ENCODE measurements around the gene TNNT2.
A peak's percentile ranks its signal among the peaks of the same experiment; 100 is the strongest.

The TNNT2 gene

DNA sequence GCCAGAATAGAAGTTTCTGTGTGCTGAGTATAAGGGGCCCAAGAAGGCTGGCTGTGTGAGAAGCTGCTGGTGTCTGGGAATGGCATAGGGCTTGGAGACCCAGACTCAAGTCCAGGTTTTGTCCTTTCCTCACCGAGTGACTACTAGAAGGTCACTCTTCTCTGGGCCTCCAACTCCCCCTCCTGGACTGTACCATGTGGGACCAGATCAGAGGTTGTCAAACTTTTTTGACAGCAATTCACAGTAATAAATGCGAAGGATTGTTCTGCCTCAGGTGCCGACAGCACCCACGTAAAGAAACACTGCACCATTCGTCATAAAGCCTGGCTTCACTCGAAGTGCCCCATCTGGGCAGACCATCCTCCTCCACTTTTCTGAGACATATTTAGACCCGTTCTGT is 65.2 kb downstream of the TNNT2 start:
- Histone ChIP-seq H2AK5ac (ENCODE audit: low read depth, low read length) (peak overlapping the region; percentile 5), H3K9ac (ENCODE audit: low read depth, low read length, poor library complexity) (no peak overlapping the region), H3K27me3 (ENCODE audit: control insufficient read depth in 3 of 3, insufficient read depth in 3 of 3, low read depth in 1 of 3, low read length in 3 of 3) (peaks cover 0 to 41% (median 0%) of the 10 kb centered on the region in 3 experiments), H3K27ac (replicated peaks; ENCODE audit: low read length) (no peak overlapping the region), H2BK15ac (ENCODE audit: low read length) (no peak overlapping the region), H3K23ac (ENCODE audit: low read depth, low read length, poor library complexity) (no peak overlapping the region), H2AFZ (ENCODE audit: low read length) (no peak overlapping the region), H2BK120ac (ENCODE audit: low read depth, low read length) (no peak overlapping the region), H3K14ac (ENCODE audit: low read length) (no peak overlapping the region), H2BK12ac (ENCODE audit: low read length) (no peak overlapping the region), H4K8ac (ENCODE audit: low read depth, low read length) (no peak overlapping the region), H3K18ac (ENCODE audit: low read length) (no peak overlapping the region), H3K9me3 (replicated peaks in 1 of 2; ENCODE audit: control insufficient read depth in 2 of 2, insufficient read depth in 1 of 2, low read depth in 1 of 2, low read length in 2 of 2) (no peaks in the 10 kb centered on the region), H3K4me1 (ENCODE audit: control insufficient read depth in 2 of 2, insufficient read depth in 1 of 2, low read depth in 1 of 2, low read length in 2 of 2) (peaks cover 0 to 13% of the 10 kb centered on the region in 2 donors), H3K4me3 (ENCODE audit: low read length in 2 of 2) (no peak overlapping the region), H3K79me1 (ENCODE audit: low read depth, low read length) (no peaks in the 10 kb centered on the region), H3K4me2 (ENCODE audit: insufficient read depth, low read length, poor library complexity, severe bottlenecking) (no peak overlapping the region), H2BK5ac (ENCODE audit: low read length) (peak overlapping the region; percentile 2), H3K4ac (ENCODE audit: low read length) (no peak overlapping the region), H4K91ac (ENCODE audit: low read depth, low read length, poor library complexity) (no peak overlapping the region), H3K36me3 (replicated peaks in 1 of 2; ENCODE audit: control insufficient read depth in 2 of 2, insufficient read depth in 2 of 2, low read length in 2 of 2) (no peaks in the 10 kb centered on the region)
- DNase-seq (ENCODE audit: low spot score): no peak
- no CpG with 5 or more reads among the region's 7 CpGs for WGBS, 2 donors (ENCODE audit: extremely low coverage in 2 of 2, insufficient read length in 2 of 2, insufficient replicate concordance in 1 of 2)

DNA sequence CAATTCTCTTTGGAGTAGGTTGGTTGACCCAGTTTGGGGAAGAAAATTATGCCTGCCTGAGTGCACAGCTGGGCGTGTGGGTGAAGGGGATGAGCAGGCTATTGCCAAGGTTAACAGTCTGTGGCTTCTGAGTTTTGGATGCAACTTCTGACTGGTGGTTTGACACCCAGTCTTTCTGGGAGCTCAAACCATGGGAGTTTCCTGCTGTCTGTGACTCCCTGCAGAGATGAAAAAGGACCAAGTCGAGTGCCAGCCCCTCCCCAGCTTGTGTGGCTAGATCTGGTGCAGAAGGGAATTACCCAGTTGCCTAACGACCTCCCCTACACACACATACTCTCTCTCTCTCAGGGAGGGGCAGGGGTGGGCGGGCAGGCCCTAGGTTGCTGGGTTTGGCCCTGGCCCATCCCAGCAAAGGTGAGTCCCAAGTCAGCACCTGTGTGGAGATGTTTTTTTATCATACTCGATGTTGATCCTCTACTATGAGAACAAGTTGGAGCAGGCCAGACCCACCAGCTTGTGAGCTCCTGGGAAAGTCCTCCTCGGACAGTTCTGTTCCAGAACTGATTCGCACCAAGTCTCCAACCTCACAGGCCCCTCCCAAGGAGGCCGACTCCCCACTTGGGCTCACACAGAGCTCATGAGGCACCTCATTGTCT is 66.0 kb downstream of the TNNT2 start:
- peak overlapping the region; percentile 2 for H2BK5ac ChIP-seq (ENCODE audit: low read length)
- no peak overlapping the region for H3K4me2 ChIP-seq (ENCODE audit: insufficient read depth, low read length, poor library complexity, severe bottlenecking)
- H2BK120ac ChIP-seq (ENCODE audit: low read depth, low read length): no peak overlapping the region
- peaks cover 0 to 36% (median 0%) of the 10 kb centered on the region in 3 experiments for H3K27me3 ChIP-seq (ENCODE audit: control insufficient read depth in 3 of 3, insufficient read depth in 3 of 3, low read depth in 1 of 3, low read length in 3 of 3)
- H2BK12ac ChIP-seq (ENCODE audit: low read length): no peak overlapping the region
- H3K9me3 ChIP-seq (replicated peaks in 1 of 2; ENCODE audit: control insufficient read depth in 2 of 2, insufficient read depth in 1 of 2, low read depth in 1 of 2, low read length in 2 of 2): no peaks in the 10 kb centered on the region
- no peak overlapping the region for H3K23ac ChIP-seq (ENCODE audit: low read depth, low read length, poor library complexity)
- H3K27ac ChIP-seq (replicated peaks; ENCODE audit: low read length): no peak overlapping the region
- H2AK5ac ChIP-seq (ENCODE audit: low read depth, low read length): no peak overlapping the region
- no peaks in the 10 kb centered on the region for H3K79me1 ChIP-seq (ENCODE audit: low read depth, low read length)
- H2AFZ ChIP-seq (ENCODE audit: low read length): no peak overlapping the region
- no peak overlapping the region for H3K4ac ChIP-seq (ENCODE audit: low read length)
- no peaks in the 10 kb centered on the region for H3K36me3 ChIP-seq (replicated peaks in 1 of 2; ENCODE audit: control insufficient read depth in 2 of 2, insufficient read depth in 2 of 2, low read length in 2 of 2)
- H3K4me3 ChIP-seq (ENCODE audit: low read length in 2 of 2): no peak overlapping the region
- no peak overlapping the region for H4K8ac ChIP-seq (ENCODE audit: low read depth, low read length)
- WGBS, 2 donors (ENCODE audit: extremely low coverage in 2 of 2, insufficient read length in 2 of 2, insufficient replicate concordance in 1 of 2): no CpG with 5 or more reads among the region's 8 CpGs
- peak overlapping the region; percentile 8 for H2BK15ac ChIP-seq (ENCODE audit: low read length)
- H3K18ac ChIP-seq (ENCODE audit: low read length): peak overlapping the region; percentile 55
- no peak overlapping the region for H3K14ac ChIP-seq (ENCODE audit: low read length)
- H3K4me1 ChIP-seq (ENCODE audit: control insufficient read depth in 2 of 2, insufficient read depth in 1 of 2, low read depth in 1 of 2, low read length in 2 of 2): peaks cover 0 to 13% of the 10 kb centered on the region in 2 donors
- H3K9ac ChIP-seq (ENCODE audit: low read depth, low read length, poor library complexity): no peak overlapping the region
- no peak for DNase-seq (ENCODE audit: low spot score)
- H4K91ac ChIP-seq (ENCODE audit: low read depth, low read length, poor library complexity): no peak overlapping the region

DNA sequence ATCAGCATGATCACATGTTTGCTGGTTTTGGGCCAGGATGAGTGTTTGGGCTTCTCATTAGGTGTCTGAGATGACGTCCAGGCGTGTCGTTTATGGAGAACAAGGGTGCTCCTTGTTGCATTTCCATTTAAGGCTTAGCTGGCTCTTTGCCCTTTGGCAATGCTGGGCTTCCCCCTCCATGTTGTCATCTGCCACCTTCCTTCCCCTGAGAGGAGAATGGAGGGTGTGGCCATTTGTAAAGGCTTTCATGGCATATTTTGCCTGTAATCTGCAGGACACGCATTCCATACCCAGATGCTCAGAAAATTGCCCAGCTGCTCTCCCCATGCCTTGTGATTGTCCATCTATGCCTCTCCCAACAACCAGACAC is 66.5 kb downstream of the TNNT2 start:
- no peak overlapping the region for H3K27ac ChIP-seq (replicated peaks; ENCODE audit: low read length)
- H4K8ac ChIP-seq (ENCODE audit: low read depth, low read length): no peak overlapping the region
- H2BK5ac ChIP-seq (ENCODE audit: low read length): no peak overlapping the region
- peaks cover 0 to 13% of the 10 kb centered on the region in 2 donors for H3K4me1 ChIP-seq (ENCODE audit: control insufficient read depth in 2 of 2, insufficient read depth in 1 of 2, low read depth in 1 of 2, low read length in 2 of 2)
- no peak overlapping the region for H2BK15ac ChIP-seq (ENCODE audit: low read length)
- no peaks in the 10 kb centered on the region for H3K9me3 ChIP-seq (replicated peaks in 1 of 2; ENCODE audit: control insufficient read depth in 2 of 2, insufficient read depth in 1 of 2, low read depth in 1 of 2, low read length in 2 of 2)
- no peak overlapping the region for H3K23ac ChIP-seq (ENCODE audit: low read depth, low read length, poor library complexity)
- no peak overlapping the region for H3K9ac ChIP-seq (ENCODE audit: low read depth, low read length, poor library complexity)
- no peak overlapping the region for H2BK12ac ChIP-seq (ENCODE audit: low read length)
- no peak overlapping the region for H3K4ac ChIP-seq (ENCODE audit: low read length)
- H2AK5ac ChIP-seq (ENCODE audit: low read depth, low read length): no peak overlapping the region
- peaks cover 0 to 36% (median 0%) of the 10 kb centered on the region in 3 experiments for H3K27me3 ChIP-seq (ENCODE audit: control insufficient read depth in 3 of 3, insufficient read depth in 3 of 3, low read depth in 1 of 3, low read length in 3 of 3)
- no peaks in the 10 kb centered on the region for H3K79me1 ChIP-seq (ENCODE audit: low read depth, low read length)
- H2AFZ ChIP-seq (ENCODE audit: low read length): no peak overlapping the region
- H4K91ac ChIP-seq (ENCODE audit: low read depth, low read length, poor library complexity): no peak overlapping the region
- DNase-seq (ENCODE audit: low spot score): no peak
- no peaks in the 10 kb centered on the region for H3K36me3 ChIP-seq (replicated peaks in 1 of 2; ENCODE audit: control insufficient read depth in 2 of 2, insufficient read depth in 2 of 2, low read length in 2 of 2)
- H3K4me3 ChIP-seq (ENCODE audit: low read length in 2 of 2): no peak overlapping the region
- no peak overlapping the region for H2BK120ac ChIP-seq (ENCODE audit: low read depth, low read length)
- no peak overlapping the region for H3K18ac ChIP-seq (ENCODE audit: low read length)
- H3K14ac ChIP-seq (ENCODE audit: low read length): no peak overlapping the region
- WGBS, 2 donors (ENCODE audit: extremely low coverage in 2 of 2, insufficient read length in 2 of 2, insufficient replicate concordance in 1 of 2): no CpG with 5 or more reads among the region's 4 CpGs
- no peak overlapping the region for H3K4me2 ChIP-seq (ENCODE audit: insufficient read depth, low read length, poor library complexity, severe bottlenecking)

DNA sequence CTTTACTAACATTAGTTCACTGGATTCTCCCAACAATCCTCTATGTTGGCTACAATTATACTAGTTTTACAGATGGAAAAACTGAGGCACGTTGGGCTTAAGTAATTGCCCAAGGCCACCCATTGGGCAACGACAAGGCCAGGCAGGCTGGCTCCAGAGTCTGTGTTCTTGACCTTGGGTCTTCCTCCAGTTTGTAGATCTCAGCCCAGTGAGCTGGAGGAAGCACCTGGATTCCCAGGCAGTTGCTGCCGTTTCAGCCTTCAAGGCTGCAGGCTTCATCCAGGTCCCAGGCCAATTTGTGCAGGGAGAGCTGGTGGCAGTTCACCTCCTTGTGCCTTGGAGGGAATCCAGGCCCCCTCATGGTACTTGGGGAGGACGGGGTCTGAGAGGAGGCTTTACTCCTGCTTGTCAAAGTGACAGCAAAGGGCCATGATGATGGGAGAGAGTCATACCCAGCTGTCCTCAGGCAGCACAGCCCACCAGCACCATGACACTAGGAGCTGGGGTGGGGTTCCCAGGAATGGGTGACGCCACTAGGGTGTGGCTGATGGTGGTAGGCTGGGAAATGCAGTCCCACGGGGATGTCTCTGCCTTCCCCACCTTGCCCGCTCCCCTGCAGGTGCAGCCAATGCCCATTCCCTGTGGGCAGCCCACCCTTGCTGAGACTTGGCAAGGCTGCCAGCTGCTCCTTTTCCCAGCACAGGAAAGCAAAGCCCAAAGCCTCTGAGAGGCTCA is 67.1 kb downstream of the TNNT2 start:
- DNase-seq (ENCODE audit: low spot score): no peak
- Histone ChIP-seq H3K4ac (ENCODE audit: low read length) (no peak overlapping the region), H3K4me3 (ENCODE audit: low read length in 2 of 2) (no peak overlapping the region), H3K36me3 (replicated peaks in 1 of 2; ENCODE audit: control insufficient read depth in 2 of 2, insufficient read depth in 2 of 2, low read length in 2 of 2) (no peaks in the 10 kb centered on the region), H3K18ac (ENCODE audit: low read length) (no peak overlapping the region), H2AK5ac (ENCODE audit: low read depth, low read length) (no peak overlapping the region), H3K4me2 (ENCODE audit: insufficient read depth, low read length, poor library complexity, severe bottlenecking) (no peak overlapping the region), H2BK5ac (ENCODE audit: low read length) (no peak overlapping the region), H4K91ac (ENCODE audit: low read depth, low read length, poor library complexity) (no peak overlapping the region), H2BK12ac (ENCODE audit: low read length) (peak overlapping the region; percentile 18), H3K9ac (ENCODE audit: low read depth, low read length, poor library complexity) (no peak overlapping the region), H4K8ac (ENCODE audit: low read depth, low read length) (no peak overlapping the region), H3K14ac (ENCODE audit: low read length) (peak overlapping the region; percentile 0), H2BK120ac (ENCODE audit: low read depth, low read length) (no peak overlapping the region), H3K27ac (replicated peaks; ENCODE audit: low read length) (no peak overlapping the region), H3K27me3 (ENCODE audit: control insufficient read depth in 3 of 3, insufficient read depth in 3 of 3, low read depth in 1 of 3, low read length in 3 of 3) (peaks cover 0 to 36% (median 0%) of the 10 kb centered on the region in 3 experiments), H3K9me3 (replicated peaks in 1 of 2; ENCODE audit: control insufficient read depth in 2 of 2, insufficient read depth in 1 of 2, low read depth in 1 of 2, low read length in 2 of 2) (no peaks in the 10 kb centered on the region), H3K23ac (ENCODE audit: low read depth, low read length, poor library complexity) (no peak overlapping the region), H2AFZ (ENCODE audit: low read length) (no peak overlapping the region), H2BK15ac (ENCODE audit: low read length) (no peak overlapping the region), H3K79me1 (ENCODE audit: low read depth, low read length) (no peaks in the 10 kb centered on the region), H3K4me1 (ENCODE audit: control insufficient read depth in 2 of 2, insufficient read depth in 1 of 2, low read depth in 1 of 2, low read length in 2 of 2) (peaks cover 0 to 13% of the 10 kb centered on the region in 2 donors)
- WGBS, 2 donors (ENCODE audit: extremely low coverage in 2 of 2, insufficient read length in 2 of 2, insufficient replicate concordance in 1 of 2): no CpG with 5 or more reads among the region's 7 CpGs

Data from neuronal stem cell (in vitro differentiated cells).